ENCODE measurements around the gene OGFOD1.

- TF ChIP-seq CTCF (IDR thresholded peaks at IDR 0.05) (no peak), POLR2AphosphoS5 (IDR thresholded peaks at IDR 0.05; ENCODE audit: insufficient read depth in 1 of 2, low read depth in 1 of 2) (no peak)
These were observed 59.2 kb downstream of the OGFOD1 start for GRCh38 chr16:56510544-56510943.

Measured in vagina (tissue), 2 donors.